Esophagus squamous epithelium (tissue), 5 donors: ENCODE data around the gene VCL. TPM values are rescaled to one million over a fixed set of nuclear protein-coding genes. Genes with fewer than 3 reads are reported as not detected.

Experiments
- DNase-seq: peaks from one replicate; lab custom pipeline; 2025; lab: John Stamatoyannopoulos, UW
- H3K27ac ChIP-seq, 4 donors: fragments of 200-600 bp; sonication (generic); one replicate each; pipeline ENCODE4 v1.5.1; 2016 to 2019; ENCODE audit warnings: mild to moderate bottlenecking in 1 of 4
- H3K27me3 ChIP-seq, 4 donors: fragments of 200-600 bp; sonication (generic); 1 replicate in 3 of 4; 2 replicates in 1 of 4; pipeline versions ENCODE4 v1.5.1 to v1.6.0; 2017 to 2021; ENCODE audit warnings: antibody characterized with exemption in 1 of 4
- H3K36me3 ChIP-seq, 3 donors: fragments of 200-600 bp; sonication (generic); one replicate each; pipeline ENCODE4 v1.5.1; 2016 to 2019
- H3K4me1 ChIP-seq, 3 donors: fragments of 200-600 bp; sonication (generic); one replicate each; pipeline ENCODE4 v1.5.1; 2017 to 2019
- H3K4me3 ChIP-seq, 4 donors: fragments of 200-600 bp; sonication (generic); 1 replicate in 3 of 4; 2 replicates in 1 of 4; pipeline ENCODE4 v1.5.1; 2016 to 2019; ENCODE audit warnings: mild to moderate bottlenecking in 2 of 4, moderate library complexity in 1 of 4
- H3K9me3 ChIP-seq, 3 donors: fragments of 200-600 bp; sonication (generic); one replicate each; pipeline ENCODE4 v1.5.1; 2016 to 2019
- POLR2A ChIP-seq, 4 donors: fragments of 450-650 bp; IDR thresholded peaks; one replicate each; pipeline ENCODE4 v1.6.1; 2017; ENCODE audit warnings: antibody characterized with exemption in 4 of 4, mild to moderate bottlenecking in 4 of 4, moderate library complexity in 3 of 4
- WGBS, 2 donors: methylation state at CpG; one replicate each; pipeline ENCODE4 v1.1.5; 2018; 5-methylcytosine and 5-hydroxymethylcytosine counted together
- intact Hi-C: fragments of 100-400 bp; cut with DNase I; formaldehyde crosslinking; loops from one replicate; pipeline ENCODE4 v1.15.0; 2022
- total RNA-seq, 4 donors: library from RNA; depleted of rRNA; stranded (reverse); fragments of >200 nt; gene quantifications; one replicate each; pipeline ENCODE4 v1.1.0, GENCODE V29; 2016
- TF ChIP-seq, protein P1 (sequence below), 6 experiments: fragments of 450-650 bp in 4 of 6; fragments of 200-600 bp in 2 of 6; sonication (generic) in 2 of 6; IDR thresholded peaks; one replicate each; pipeline ENCODE4 v1.5.1; 2016 to 2019; ENCODE audit warnings: antibody characterized with exemption in 6 of 6, mild to moderate bottlenecking in 4 of 6, moderate library complexity in 4 of 6
- donor health status: DM: yes; HTN: yes; CAD: no.

VCL gene
- total RNA-seq, 4 donors from 2014 or later = 64.8 to 143 (median 75.0) TPM

DNA sequence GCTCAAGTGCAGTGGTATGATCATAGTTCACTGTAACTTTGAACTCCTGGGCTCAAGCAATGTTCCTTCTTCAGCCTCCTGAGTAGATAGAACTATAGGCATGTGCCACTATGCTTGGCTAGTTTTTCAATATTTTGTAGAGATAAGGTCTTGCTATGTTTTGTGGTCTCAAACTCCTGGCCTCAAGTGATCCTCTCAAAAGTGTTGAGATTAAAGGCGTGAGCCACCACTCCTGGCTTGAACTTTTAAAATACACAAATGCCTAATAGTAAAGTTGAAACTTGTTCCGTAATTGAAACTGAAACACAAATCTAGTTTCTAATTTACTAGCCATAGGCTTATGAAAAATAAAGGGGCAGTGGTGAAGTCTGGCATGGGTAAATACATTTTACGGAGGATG lies 87.0 kb downstream of the VCL start:
- intact Hi-C loops = no loop called here
- H3K36me3 ChIP-seq = peaks cover 0 to 64% (median 10%) of the 10 kb centered on the region in 3 donors
- WGBS, 2 donors = 67 to 79% methylated on average over 3 of the region's 3 CpGs

DNA sequence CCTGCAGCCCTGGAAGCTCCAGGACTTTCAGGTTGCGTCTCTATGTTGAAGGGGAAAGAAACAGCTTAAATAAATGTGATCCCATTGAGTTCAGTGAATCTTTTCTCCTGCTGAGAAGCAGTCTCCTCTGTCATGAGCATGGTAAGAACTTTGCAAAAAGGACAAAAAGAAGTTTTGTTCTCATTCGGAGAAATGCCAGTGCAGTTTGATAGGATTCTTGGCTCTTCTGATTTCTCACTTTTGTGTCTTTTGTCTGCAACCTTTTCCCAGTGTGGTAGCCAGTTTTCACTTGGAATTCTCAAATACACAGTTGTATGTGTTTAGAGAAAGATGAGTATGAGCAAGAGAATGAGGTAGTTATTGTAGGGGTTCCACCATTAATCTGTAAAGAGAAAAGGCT lies 88.4 kb downstream of the VCL start:
- H3K4me3 ChIP-seq = no peak overlapping the region
- no peak for DNase-seq
- no peaks in the 10 kb centered on the region for H3K27me3 ChIP-seq
- H3K36me3 ChIP-seq = peaks cover 0 to 77% (median 19%) of the 10 kb centered on the region in 3 donors
- H3K27ac ChIP-seq = peak overlapping the region in 1 of 4 donors; percentile 13
- intact Hi-C loops = no loop called here
- WGBS, 2 donors = 81 to 88% methylated on average over 2 of the region's 2 CpGs
- TF ChIP-seq POLR2A (IDR thresholded peaks at IDR 0.05) = no peak
- TF ChIP-seq, protein P1, sequence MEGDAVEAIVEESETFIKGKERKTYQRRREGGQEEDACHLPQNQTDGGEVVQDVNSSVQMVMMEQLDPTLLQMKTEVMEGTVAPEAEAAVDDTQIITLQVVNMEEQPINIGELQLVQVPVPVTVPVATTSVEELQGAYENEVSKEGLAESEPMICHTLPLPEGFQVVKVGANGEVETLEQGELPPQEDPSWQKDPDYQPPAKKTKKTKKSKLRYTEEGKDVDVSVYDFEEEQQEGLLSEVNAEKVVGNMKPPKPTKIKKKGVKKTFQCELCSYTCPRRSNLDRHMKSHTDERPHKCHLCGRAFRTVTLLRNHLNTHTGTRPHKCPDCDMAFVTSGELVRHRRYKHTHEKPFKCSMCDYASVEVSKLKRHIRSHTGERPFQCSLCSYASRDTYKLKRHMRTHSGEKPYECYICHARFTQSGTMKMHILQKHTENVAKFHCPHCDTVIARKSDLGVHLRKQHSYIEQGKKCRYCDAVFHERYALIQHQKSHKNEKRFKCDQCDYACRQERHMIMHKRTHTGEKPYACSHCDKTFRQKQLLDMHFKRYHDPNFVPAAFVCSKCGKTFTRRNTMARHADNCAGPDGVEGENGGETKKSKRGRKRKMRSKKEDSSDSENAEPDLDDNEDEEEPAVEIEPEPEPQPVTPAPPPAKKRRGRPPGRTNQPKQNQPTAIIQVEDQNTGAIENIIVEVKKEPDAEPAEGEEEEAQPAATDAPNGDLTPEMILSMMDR (IDR thresholded peaks at IDR 0.05) = no peak
- H3K9me3 ChIP-seq = no peaks in the 10 kb centered on the region
- peaks cover 0 to 15% (median 0%) of the 10 kb centered on the region in 3 donors for H3K4me1 ChIP-seq

More for the DNA sequence above, 87.0 kb downstream of the VCL start:
- Histone ChIP-seq H3K27ac (no peak overlapping the region), H3K27me3 (no peaks in the 10 kb centered on the region), H3K4me3 (no peak overlapping the region), H3K4me1 (peaks cover 0 to 27% (median 0%) of the 10 kb centered on the region in 3 donors), H3K9me3 (no peaks in the 10 kb centered on the region)
- TF ChIP-seq, protein P1 (IDR thresholded peaks at IDR 0.05) = no peak
- TF ChIP-seq POLR2A (IDR thresholded peaks at IDR 0.05) = no peak
- no peak for DNase-seq

DNA sequence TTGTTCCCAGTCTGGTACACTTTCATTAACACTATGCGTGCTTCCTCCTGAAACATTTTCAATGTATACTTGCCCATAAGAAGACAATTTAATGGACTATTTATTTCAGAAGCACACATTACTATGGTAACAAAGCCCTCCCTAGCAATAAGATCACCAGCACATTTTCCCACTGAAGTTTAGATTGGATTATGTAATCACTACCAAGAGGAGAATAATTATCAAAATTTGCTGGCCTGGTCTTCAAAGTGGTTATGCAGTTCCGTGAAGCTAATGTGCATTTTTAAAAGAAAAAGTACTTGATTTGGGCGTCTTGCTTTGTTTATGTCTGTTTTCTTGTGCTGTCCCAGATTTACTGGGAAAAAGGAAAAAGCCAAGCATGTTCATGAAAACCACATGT lies 90.8 kb downstream of the VCL start:
- DNase-seq = no peak
- no peak overlapping the region for H3K4me3 ChIP-seq
- TF ChIP-seq POLR2A (IDR thresholded peaks at IDR 0.05) = no peak
- TF ChIP-seq, protein P1 (IDR thresholded peaks at IDR 0.05) = no peak
- H3K27ac ChIP-seq = no peak overlapping the region
- no peaks in the 10 kb centered on the region for H3K9me3 ChIP-seq
- peaks cover 0 to 9% (median 0%) of the 10 kb centered on the region in 3 donors for H3K4me1 ChIP-seq
- intact Hi-C loops = no loop called here
- no peaks in the 10 kb centered on the region for H3K27me3 ChIP-seq
- 51 to 74% methylated on average over 3 of the region's 3 CpGs for WGBS, 2 donors
- peaks cover 0 to 84% (median 16%) of the 10 kb centered on the region in 3 donors for H3K36me3 ChIP-seq

DNA sequence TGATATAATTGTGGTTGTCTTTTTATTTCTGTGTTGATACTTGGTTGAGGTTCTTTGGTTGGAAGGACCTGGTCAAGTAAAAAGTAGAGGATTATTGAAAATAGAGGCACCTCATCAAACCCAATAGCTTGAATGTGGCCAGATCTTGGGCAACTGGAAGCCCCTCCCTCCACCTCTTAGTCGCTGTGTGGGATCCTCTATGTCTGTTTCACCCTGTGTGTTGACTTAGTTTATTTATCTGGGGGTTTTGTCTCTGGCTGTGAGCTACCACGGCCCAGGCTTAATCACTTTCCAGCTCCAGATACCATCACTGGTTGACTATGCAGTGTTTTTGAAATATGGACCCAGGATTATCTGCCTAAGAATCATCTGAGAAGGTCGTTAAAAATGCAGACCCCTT lies 94.5 kb downstream of the VCL start:
- intact Hi-C loops = no loop called here
- 77 to 84% methylated on average over 3 of the region's 3 CpGs for WGBS, 2 donors
- no peaks in the 10 kb centered on the region for H3K27me3 ChIP-seq
- no peak overlapping the region for H3K27ac ChIP-seq
- H3K9me3 ChIP-seq = no peaks in the 10 kb centered on the region
- TF ChIP-seq, protein P1 (IDR thresholded peaks at IDR 0.05) = no peak
- TF ChIP-seq POLR2A (IDR thresholded peaks at IDR 0.05) = no peak
- peaks cover 17 to 98% (median 23%) of the 10 kb centered on the region in 3 donors for H3K36me3 ChIP-seq
- no peak overlapping the region for H3K4me3 ChIP-seq
- no peak for DNase-seq
- H3K4me1 ChIP-seq = no peaks in the 10 kb centered on the region

DNA sequence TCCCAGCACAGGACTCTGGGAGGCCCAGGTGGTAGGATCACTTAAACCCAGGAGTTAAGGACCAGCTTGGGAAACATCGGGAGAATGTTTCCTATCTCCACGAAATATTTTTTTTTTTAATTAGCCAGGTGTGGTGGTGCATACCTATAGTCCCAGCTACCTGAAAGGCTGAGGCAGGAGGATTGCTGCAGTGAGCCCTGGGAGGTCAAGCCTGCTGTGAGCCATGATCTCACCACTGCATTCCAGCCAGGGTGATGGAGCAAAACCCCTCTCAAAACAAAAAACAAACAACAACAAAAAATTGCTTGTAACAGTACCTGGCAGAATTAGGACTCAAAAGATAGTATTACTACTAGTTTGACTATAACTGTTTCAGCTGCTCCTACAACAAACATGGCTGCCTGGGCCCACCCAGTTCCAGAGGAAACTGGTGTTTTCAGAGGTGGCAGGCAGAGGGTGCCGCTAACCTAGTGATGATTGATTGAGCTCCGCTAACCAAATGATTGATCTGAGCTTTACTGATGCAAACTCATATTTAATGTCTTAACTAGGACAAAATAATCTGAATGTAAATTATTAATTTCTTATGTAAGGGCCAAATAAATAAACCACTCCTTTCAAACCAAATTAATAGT lies 95.7 kb downstream of the VCL start:
- no peaks in the 10 kb centered on the region for H3K4me1 ChIP-seq
- no peak for TF ChIP-seq POLR2A (IDR thresholded peaks at IDR 0.05)
- TF ChIP-seq, protein P1 (IDR thresholded peaks at IDR 0.05) = no peak
- peaks cover 22 to 100% (median 27%) of the 10 kb centered on the region in 3 donors for H3K36me3 ChIP-seq
- H3K9me3 ChIP-seq = no peaks in the 10 kb centered on the region
- 85 to 86% methylated on average over 4 of the region's 4 CpGs for WGBS, 2 donors
- intact Hi-C loops = no loop called here
- DNase-seq = no peak
- H3K4me3 ChIP-seq = no peak overlapping the region
- no peaks in the 10 kb centered on the region for H3K27me3 ChIP-seq
- no peak overlapping the region for H3K27ac ChIP-seq
